ENCODE measurements around the gene SAMD7. TPM values are rescaled to one million over a fixed set of nuclear protein-coding genes. Genes with fewer than 3 reads are reported as not detected.

The SAMD7 gene
- total and polyA plus RNA-seq, 2 donors: not detected

- Histone ChIP-seq H3K4me1 (ENCODE audit: insufficient read depth) (no peaks in the 10 kb centered on the region), H3K4me3 (ENCODE audit: low read depth, low read length) (peak overlapping the region; percentile 87), H3K27ac (ENCODE audit: low read depth) (no peak overlapping the region), H3K36me3 (ENCODE audit: insufficient read depth) (no peaks in the 10 kb centered on the region)
- DNase-seq (ENCODE audit: extremely low spot score): no peak
- 63% methylated on average over 21 of the region's 21 CpGs for WGBS
Measured at GRCh38 chr3:169965562-169966427, 54.4 kb downstream of the SAMD7 start.

GRCh38 chr3:169966428-169966950 lies 55.1 kb downstream of the SAMD7 start, which contains the start of gene SEC62:
TSS of gene SEC62 (plus strand) at chr3:169966807. CDS start at chr3:169966823, 16 bp downstream.
- Histone ChIP-seq H3K4me3 (ENCODE audit: low read depth, low read length) (peak within 1 kb of the TSS; percentile 87), H3K36me3 (ENCODE audit: insufficient read depth) (no peaks in the 10 kb centered on the region), H3K4me1 (ENCODE audit: insufficient read depth) (no peaks in the 10 kb centered on the region), H3K27ac (ENCODE audit: low read depth) (peak within 1 kb of the TSS; percentile 95)
- peak; percentile 90 for DNase-seq (ENCODE audit: extremely low spot score)
- WGBS: under 1% methylated on average over 37 of the region's 37 CpGs

- DNase-seq (ENCODE audit: extremely low spot score): no peak
- peak overlapping the region; percentile 95 for H3K27ac ChIP-seq (ENCODE audit: low read depth)
- WGBS: 4% methylated on average over 44 of the region's 44 CpGs
- H3K4me3 ChIP-seq (ENCODE audit: low read depth, low read length): peak overlapping the region; percentile 87
- no peaks in the 10 kb centered on the region for H3K36me3 ChIP-seq (ENCODE audit: insufficient read depth)
- H3K4me1 ChIP-seq (ENCODE audit: insufficient read depth): no peaks in the 10 kb centered on the region
Measured at GRCh38 chr3:169966951-169967915, 55.9 kb downstream of the SAMD7 start.

- WGBS: 55% methylated on average over 2 of the region's 2 CpGs
- Histone ChIP-seq H3K36me3 (ENCODE audit: insufficient read depth) (no peaks in the 10 kb centered on the region), H3K27ac (ENCODE audit: low read depth) (no peak overlapping the region), H3K4me1 (ENCODE audit: insufficient read depth) (no peaks in the 10 kb centered on the region), H3K4me3 (ENCODE audit: low read depth, low read length) (no peak overlapping the region)
- DNase-seq (ENCODE audit: extremely low spot score): no peak
Measured at GRCh38 chr3:169968224-169968885, 57.0 kb downstream of the SAMD7 start.

GRCh38 chr3:169969174-169970095 lies 58.1 kb downstream of the SAMD7 start:
- Histone ChIP-seq H3K4me1 (ENCODE audit: insufficient read depth) (no peaks in the 10 kb centered on the region), H3K36me3 (ENCODE audit: insufficient read depth) (no peaks in the 10 kb centered on the region), H3K4me3 (ENCODE audit: low read depth, low read length) (no peak overlapping the region), H3K27ac (ENCODE audit: low read depth) (no peak overlapping the region)
- DNase-seq (ENCODE audit: extremely low spot score): no peak
- 36% methylated on average over 5 of the region's 5 CpGs for WGBS

- Histone ChIP-seq H3K27ac (ENCODE audit: low read depth) (no peak overlapping the region), H3K4me1 (ENCODE audit: insufficient read depth) (no peaks in the 10 kb centered on the region), H3K4me3 (ENCODE audit: low read depth, low read length) (no peak overlapping the region), H3K36me3 (ENCODE audit: insufficient read depth) (peaks cover 2% of the 10 kb centered on the region)
- DNase-seq (ENCODE audit: extremely low spot score): no peak
- WGBS: 53% methylated on average over 1 of the region's 1 CpG
Measured at GRCh38 chr3:169970847-169971246, 59.5 kb downstream of the SAMD7 start.

- Histone ChIP-seq H3K27ac (ENCODE audit: low read depth) (no peak overlapping the region), H3K4me1 (ENCODE audit: insufficient read depth) (no peaks in the 10 kb centered on the region), H3K36me3 (ENCODE audit: insufficient read depth) (peaks cover 2% of the 10 kb centered on the region), H3K4me3 (ENCODE audit: low read depth, low read length) (no peak overlapping the region)
- WGBS: 89% methylated on average over 2 of the region's 2 CpGs
- DNase-seq (ENCODE audit: extremely low spot score): no peak
Measured at GRCh38 chr3:169971522-169971921, 60.1 kb downstream of the SAMD7 start.

- no peaks in the 10 kb centered on the region for H3K36me3 ChIP-seq (ENCODE audit: insufficient read depth)
Measured at GRCh38 chr3:169980055-169980454, 68.7 kb downstream of the SAMD7 start.

GRCh38 chr3:169984292-169984691 lies 72.9 kb downstream of the SAMD7 start:
- H3K36me3 ChIP-seq (ENCODE audit: insufficient read depth): peaks cover 3% of the 10 kb centered on the region
- H3K4me1 ChIP-seq (ENCODE audit: insufficient read depth): no peaks in the 10 kb centered on the region
- no peak for DNase-seq (ENCODE audit: extremely low spot score)
- 76% methylated on average over 3 of the region's 3 CpGs for WGBS
- H3K4me3 ChIP-seq (ENCODE audit: low read depth, low read length): no peak overlapping the region
- H3K27ac ChIP-seq (ENCODE audit: low read depth): no peak overlapping the region

More at GRCh38 chr3:169980055-169980454, 68.7 kb downstream of the SAMD7 start:
- Histone ChIP-seq H3K4me3 (ENCODE audit: low read depth, low read length) (no peak overlapping the region), H3K27ac (ENCODE audit: low read depth) (no peak overlapping the region), H3K4me1 (ENCODE audit: insufficient read depth) (no peaks in the 10 kb centered on the region)
- 56% methylated on average over 2 of the region's 2 CpGs for WGBS
- no peak for DNase-seq (ENCODE audit: extremely low spot score)

Other genes with a start within 250 kb of the SAMD7 start
- gene MECOM, start 247.9 kb upstream of the SAMD7 start, total RNA-seq: 74.4 TPM
- gene MECOM, start 247.9 kb upstream of the SAMD7 start, polyA plus RNA-seq: 14.5 TPM
- gene TERC, start 146.5 kb upstream of the SAMD7 start, total RNA-seq: 108 TPM
- not detected for gene TERC, start 146.5 kb upstream of the SAMD7 start, polyA plus RNA-seq
- 3.3 TPM for gene ACTRT3, start 142.0 kb upstream of the SAMD7 start, total RNA-seq
- gene ACTRT3, start 142.0 kb upstream of the SAMD7 start, polyA plus RNA-seq: 2.4 TPM
- 50.8 TPM for gene MYNN, start 138.2 kb upstream of the SAMD7 start, total RNA-seq
- 11.9 TPM for gene MYNN, start 138.2 kb upstream of the SAMD7 start, polyA plus RNA-seq
- gene LRRIQ4, start 98.7 kb upstream of the SAMD7 start, total RNA-seq: not detected
- gene LRRIQ4, start 98.7 kb upstream of the SAMD7 start, polyA plus RNA-seq: not detected
- gene LRRC34, start 98.7 kb upstream of the SAMD7 start, total RNA-seq: 14.7 TPM
- gene LRRC34, start 98.7 kb upstream of the SAMD7 start, polyA plus RNA-seq: 2.0 TPM
- not detected for gene LRRC31, start 41.6 kb upstream of the SAMD7 start, total RNA-seq
- gene LRRC31, start 41.6 kb upstream of the SAMD7 start, polyA plus RNA-seq: not detected
- gene SEC62, start 55.2 kb downstream of the SAMD7 start, total RNA-seq: 78.9 TPM
- 65.5 TPM for gene SEC62, start 55.2 kb downstream of the SAMD7 start, polyA plus RNA-seq
- 25.9 TPM for gene GPR160, start 126.4 kb downstream of the SAMD7 start, total RNA-seq
- 4.0 TPM for gene GPR160, start 126.4 kb downstream of the SAMD7 start, polyA plus RNA-seq

Data from urinary bladder (tissue), 4 donors.